Hepatocyte (in vitro differentiated cells): ENCODE results near the gene CDC5L. TPM values are rescaled to one million over a fixed set of nuclear protein-coding genes. Genes with fewer than 3 reads are reported as not detected.

Experiments used
- DNase-seq: peaks from one replicate; pipeline ENCODE4 v3.0.0-alpha.2; 2016; ENCODE audit warnings: low spot score
- H2AFZ ChIP-seq: fragments of 200-600 bp; sonication (generic); 2 replicates; pipeline ENCODE4 v1.6.0; 2016; ENCODE audit warnings: antibody characterized with exemption, mild to moderate bottlenecking
- H3K27ac ChIP-seq: fragments of 200-600 bp; sonication (generic); 2 replicates; pipeline ENCODE4 v1.5.1; 2016; ENCODE audit warnings: mild to moderate bottlenecking
- H3K27me3 ChIP-seq: fragments of 200-600 bp; sonication (generic); 2 replicates; pipeline ENCODE4 v1.6.1; 2016
- H3K36me3 ChIP-seq: fragments of 200-600 bp; sonication (generic); replicated peaks from 2 replicates; pipeline ENCODE4 v1.5.1; 2016; ENCODE audit warnings: low read depth; ENCODE audit not compliant: insufficient read depth
- H3K4me1 ChIP-seq: fragments of 200-600 bp; sonication (generic); 2 replicates; pipeline ENCODE4 v1.5.1; 2016; ENCODE audit warnings: mild to moderate bottlenecking, moderate library complexity; ENCODE audit not compliant: insufficient read depth
- H3K4me2 ChIP-seq: fragments of 200-600 bp; sonication (generic); 2 replicates; pipeline ENCODE4 v1.6.0; 2016
- H3K4me3 ChIP-seq: fragments of 200-600 bp; sonication (generic); 2 replicates; pipeline ENCODE4 v1.5.1; 2016; ENCODE audit warnings: mild to moderate bottlenecking
- H3K79me2 ChIP-seq: fragments of 200-600 bp; sonication (generic); 2 replicates; pipeline ENCODE4 v1.6.0; 2017; ENCODE audit warnings: mild to moderate bottlenecking
- H3K9me2 ChIP-seq: fragments of 200-600 bp; sonication (generic); replicated peaks from 2 replicates; pipeline ENCODE4 v1.6.0; 2017; ENCODE audit warnings: mild to moderate bottlenecking; ENCODE audit not compliant: insufficient read depth
- H3K9me3 ChIP-seq: fragments of 200-600 bp; sonication (generic); 2 replicates; pipeline ENCODE4 v1.5.1; 2016; ENCODE audit warnings: low read depth, mild to moderate bottlenecking
- H4K20me1 ChIP-seq: fragments of 200-600 bp; sonication (generic); 2 replicates; pipeline ENCODE4 v1.6.0; 2016; ENCODE audit warnings: mild to moderate bottlenecking; ENCODE audit not compliant: insufficient read depth, poor library complexity, severe bottlenecking
- CTCF ChIP-seq: fragments of 200-600 bp; sonication (generic); IDR thresholded peaks from 2 replicates; pipeline ENCODE4 v1.5.1; 2016; ENCODE audit warnings: antibody characterized with exemption, mild to moderate bottlenecking; ENCODE audit not compliant: poor library complexity
- EZH2 ChIP-seq: fragments of 200-600 bp; sonication (generic); IDR thresholded peaks from 2 replicates; pipeline ENCODE4 v1.6.1; 2016; ENCODE audit warnings: antibody characterized with exemption, mild to moderate bottlenecking, borderline replicate concordance
- EZH2phosphoT487 ChIP-seq: fragments of 200-600 bp; sonication (generic); IDR thresholded peaks from one replicate; pipeline ENCODE4 v1.6.1; 2018; ENCODE audit warnings: antibody characterized with exemption, mild to moderate bottlenecking, low read depth, moderate library complexity; ENCODE audit not compliant: unreplicated experiment, severe bottlenecking
- WGBS: methylation state at CpG from one replicate; pipeline ENCODE4 v1.1.6; 2016; ENCODE audit warnings: low lambda C conversion rate; ENCODE audit errors: missing lambda C conversion rate; 5-methylcytosine and 5-hydroxymethylcytosine counted together
- polyA plus RNA-seq: library from polyadenylated mRNA; unstranded; fragments of >200 nt; fragmentation: Nextera tagmentation; extraction: Ambion mirVana; gene quantifications from 2 replicates; pipeline ENCODE4 v1.2.1, GENCODE V29; 2016
- total RNA-seq: library from RNA; depleted of rRNA; stranded (reverse); fragments of >200 nt; gene quantifications from 2 replicates; pipeline ENCODE4 v1.2.3, GENCODE V29; 2014

CDC5L gene
- total and polyA plus RNA-seq, 2 experiments from 2014 or later = 10.0 to 23.1 TPM

DNA sequence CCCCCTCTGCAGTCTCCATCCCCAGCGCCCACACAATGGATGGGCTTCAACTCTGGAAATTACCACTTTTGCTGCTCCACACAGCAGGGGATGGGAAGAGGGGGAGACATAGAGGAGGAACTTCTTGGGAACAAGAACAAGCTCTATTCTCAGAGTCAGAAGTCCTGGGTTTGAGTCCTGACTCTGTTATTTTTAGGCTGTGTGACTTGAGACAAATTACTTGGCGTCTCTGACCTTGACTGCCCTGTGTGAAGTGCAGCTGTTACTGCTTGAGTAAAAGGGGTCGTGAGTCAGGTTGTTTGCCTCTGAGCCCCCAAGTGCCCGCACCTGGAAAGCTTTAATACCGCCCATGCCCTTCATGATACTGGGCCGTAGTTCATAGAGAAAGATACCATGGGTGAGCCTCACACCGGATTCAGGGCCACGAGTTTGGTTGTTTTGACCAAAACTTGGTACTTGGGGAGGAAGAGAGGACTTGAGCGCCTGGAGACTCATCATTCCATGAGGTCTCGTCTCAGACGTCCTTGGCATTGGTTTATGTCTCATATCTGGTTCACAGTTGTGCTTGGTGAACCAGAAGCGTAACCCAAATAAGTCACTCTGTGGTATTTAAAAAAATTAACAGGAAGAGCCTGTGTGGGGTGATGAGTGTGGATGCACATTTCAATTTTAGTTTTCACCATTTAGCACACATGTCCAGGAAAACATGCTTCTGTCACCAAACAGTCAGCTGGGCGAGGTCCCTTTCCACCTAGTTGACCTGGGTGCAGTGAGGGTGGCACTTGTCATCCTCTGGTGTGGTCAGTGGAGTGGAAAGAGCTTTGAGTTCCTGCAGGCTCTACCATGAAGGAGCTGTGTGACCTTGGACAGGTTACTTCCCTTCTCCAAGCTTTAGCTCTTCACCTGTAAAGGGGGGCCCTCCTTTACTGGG, 75.6 kb downstream of the CDC5L start:
- DNase-seq = no peak
- no peak overlapping the region for H2AFZ ChIP-seq
- no peak overlapping the region for H3K4me2 ChIP-seq
- H4K20me1 ChIP-seq = no peaks in the 10 kb centered on the region
- no peaks in the 10 kb centered on the region for H3K36me3 ChIP-seq
- H3K27ac ChIP-seq = no peak overlapping the region
- H3K79me2 ChIP-seq = no peaks in the 10 kb centered on the region
- TF ChIP-seq EZH2phosphoT487 (no peak), EZH2 (no peak), CTCF (no peak)
- H3K4me3 ChIP-seq = no peak overlapping the region
- peaks cover 7% of the 10 kb centered on the region for H3K4me1 ChIP-seq
- no peaks in the 10 kb centered on the region for H3K9me2 ChIP-seq
- no peaks in the 10 kb centered on the region for H3K27me3 ChIP-seq
- H3K9me3 ChIP-seq = no peaks in the 10 kb centered on the region
- 95% methylated on average over 13 of the region's 13 CpGs for WGBS

- 80% methylated on average over 11 of the region's 11 CpGs for WGBS
- H3K27ac ChIP-seq = no peak overlapping the region
- H3K9me3 ChIP-seq = no peaks in the 10 kb centered on the region
- no peaks in the 10 kb centered on the region for H3K79me2 ChIP-seq
- DNase-seq = no peak
- H3K4me1 ChIP-seq = peaks cover 7% of the 10 kb centered on the region
- H3K9me2 ChIP-seq = no peaks in the 10 kb centered on the region
- no peak overlapping the region for H3K4me3 ChIP-seq
- no peak overlapping the region for H2AFZ ChIP-seq
- H3K27me3 ChIP-seq = no peaks in the 10 kb centered on the region
- no peaks in the 10 kb centered on the region for H4K20me1 ChIP-seq
- TF ChIP-seq EZH2 (no peak), EZH2phosphoT487 (no peak), CTCF (no peak)
- H3K4me2 ChIP-seq = no peak overlapping the region
- no peaks in the 10 kb centered on the region for H3K36me3 ChIP-seq
Measured at GRCh38 chr6:44463728-44464450, 76.4 kb downstream of the CDC5L start.

DNA sequence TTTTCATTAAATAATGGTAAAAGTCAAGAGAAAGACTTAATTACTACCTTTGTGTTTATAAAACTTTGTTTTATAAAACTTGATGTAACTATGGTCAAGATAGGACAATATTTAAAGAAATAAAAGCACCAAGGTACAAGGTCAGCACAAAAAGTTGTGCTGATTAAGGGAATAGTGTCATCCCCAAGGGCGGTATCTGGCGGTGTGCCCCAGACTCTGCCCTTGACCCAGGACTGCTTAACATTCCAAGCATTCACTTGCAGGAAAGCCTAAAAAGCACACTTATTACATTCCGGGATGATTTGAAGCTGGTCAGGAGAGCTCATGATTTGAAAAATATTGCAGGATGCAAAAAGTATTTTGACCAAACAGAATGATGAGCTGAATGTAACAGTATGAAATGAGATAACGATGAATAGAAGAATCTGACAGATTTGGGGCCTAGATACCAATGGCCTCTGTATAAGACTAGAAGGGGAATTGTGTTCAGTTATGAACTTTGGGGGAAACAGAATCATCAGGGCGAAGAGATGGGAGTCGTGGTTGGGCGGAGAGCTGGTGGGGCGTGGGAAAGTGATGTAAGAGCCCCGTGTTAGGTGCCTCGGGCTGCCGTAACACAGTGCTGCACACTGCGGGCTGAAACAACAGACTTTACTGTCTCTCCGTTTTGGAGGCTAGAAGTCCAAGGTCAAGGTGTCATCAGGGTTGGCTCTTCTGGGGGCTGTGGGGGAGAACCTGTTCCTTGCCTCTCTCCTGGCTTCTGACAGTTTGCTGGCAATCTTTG, 77.2 kb downstream of the CDC5L start:
- Histone ChIP-seq H2AFZ (no peak overlapping the region), H3K27ac (no peak overlapping the region), H3K4me2 (no peak overlapping the region), H4K20me1 (no peaks in the 10 kb centered on the region), H3K27me3 (no peaks in the 10 kb centered on the region), H3K9me2 (no peaks in the 10 kb centered on the region), H3K4me3 (no peak overlapping the region), H3K79me2 (no peaks in the 10 kb centered on the region), H3K36me3 (no peaks in the 10 kb centered on the region), H3K4me1 (peaks cover 7% of the 10 kb centered on the region), H3K9me3 (no peaks in the 10 kb centered on the region)
- TF ChIP-seq EZH2 = no peak
- TF ChIP-seq CTCF = no peak
- no peak for TF ChIP-seq EZH2phosphoT487
- DNase-seq = no peak
- WGBS = 77% methylated on average over 13 of the region's 13 CpGs
